SJSA1 (cell line): Measurements from ENCODE around the gene KLHL13. TPM values are rescaled to one million over a fixed set of nuclear protein-coding genes. Genes with fewer than 3 reads are reported as not detected.

Experiments
- DNase-seq, 2 experiments: peaks; one replicate each; pipeline ENCODE4 v3.0.0-alpha.2; 2015 to 2020; ENCODE audit warnings: low spot score in 2 of 2, low read depth in 1 of 2
- H3K27ac ChIP-seq: fragments of 250-450 bp; sonication (Bioruptor Pico); 2 replicates; pipeline ENCODE4 v1.5.1; 2020; ENCODE audit warnings: mild to moderate bottlenecking, moderate library complexity
- H3K27me3 ChIP-seq: fragments of 250-450 bp; sonication (Bioruptor Pico); replicated peaks from 2 replicates; pipeline ENCODE4 v1.5.1; 2020; ENCODE audit warnings: mild to moderate bottlenecking, moderate library complexity
- H3K36me3 ChIP-seq: fragments of 250-450 bp; sonication (Bioruptor Pico); 2 replicates; pipeline ENCODE4 v1.5.1; 2020; ENCODE audit warnings: mild to moderate bottlenecking
- H3K4me1 ChIP-seq: fragments of 250-450 bp; sonication (Bioruptor Pico); replicated peaks from 2 replicates; pipeline ENCODE4 v1.6.1; 2021; ENCODE audit warnings: mild to moderate bottlenecking
- H3K4me3 ChIP-seq: fragments of 250-450 bp; sonication (Bioruptor Pico); 2 replicates; pipeline ENCODE4 v1.5.1; 2020; ENCODE audit warnings: mild to moderate bottlenecking
- H3K9me3 ChIP-seq: fragments of 250-450 bp; sonication (Bioruptor Pico); replicated peaks from 2 replicates; pipeline ENCODE4 v1.5.1; 2020; ENCODE audit warnings: mild to moderate bottlenecking
- total RNA-seq: library from RNA; depleted of rRNA; stranded (reverse); fragments of >200 nt; shearing (Covaris generic); gene quantifications from 2 replicates; pipeline ENCODE4 v1.2.3, GENCODE V29; 2014

KLHL13 gene
- total RNA-seq, 1 experiment from 2014 or later, result 20.1 TPM

GRCh38 chrX:118117741-118118140 is 1.1 kb upstream of the KLHL13 start:
- Histone ChIP-seq H3K9me3 (no peaks in the 10 kb centered on the region), H3K27me3 (no peaks in the 10 kb centered on the region), H3K27ac (peak overlapping the region; percentile 75; the same call in 1 of the 2 replicates), H3K36me3 (peaks cover 3% of the 10 kb centered on the region; the same call in 1 of the 2 replicates), H3K4me3 (no peak overlapping the region; the same call in 1 of the 2 replicates), H3K4me1 (peaks cover 12% of the 10 kb centered on the region)
- DNase-seq, result no peak

DNA sequence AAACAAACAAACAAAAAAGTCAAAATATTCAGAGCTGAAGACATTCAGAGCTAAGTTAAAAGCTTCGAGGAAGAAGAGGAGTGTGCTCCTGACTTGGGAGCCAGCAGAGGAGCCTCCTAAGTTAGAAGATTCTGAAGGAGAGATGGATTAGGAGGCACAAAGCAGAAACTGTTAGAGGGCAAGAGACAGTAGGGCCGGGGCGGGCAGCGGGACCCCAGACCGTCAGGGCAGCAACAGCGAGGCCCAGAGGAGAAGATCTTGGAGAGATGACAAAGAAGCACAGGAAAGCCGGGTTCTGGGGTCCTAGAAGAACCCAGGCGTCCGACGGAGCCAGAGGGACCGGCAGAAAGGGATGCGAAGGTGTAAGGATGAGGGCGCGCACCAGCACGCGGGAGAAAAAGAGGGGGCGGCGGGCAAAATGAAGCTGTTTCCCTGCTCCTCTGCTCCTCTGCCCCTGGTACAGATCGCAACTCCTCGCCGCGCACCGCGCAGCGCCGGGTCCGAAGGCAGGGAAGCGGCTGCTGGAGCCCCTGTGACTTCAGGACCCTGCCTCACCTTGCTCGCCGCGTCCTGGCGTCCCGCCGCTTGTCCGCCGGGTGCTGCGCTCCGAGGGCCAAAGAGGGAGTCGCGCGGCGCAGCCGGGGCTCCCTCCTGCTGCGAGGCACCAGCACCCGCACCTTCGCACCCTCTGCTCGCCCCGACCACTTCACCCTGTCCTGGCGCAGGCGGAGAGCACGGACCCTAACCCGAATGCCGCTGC is 477 bp downstream of the KLHL13 start:
- Histone ChIP-seq H3K9me3 (no peaks in the 10 kb centered on the region), H3K4me3 (peak overlapping the region; percentile 80), H3K36me3 (peaks cover 3% of the 10 kb centered on the region; the same call in 1 of the 2 replicates), H3K27me3 (no peaks in the 10 kb centered on the region), H3K27ac (peak overlapping the region; percentile 45), H3K4me1 (peaks cover 12% of the 10 kb centered on the region)
- peak in 1 of 2 experiments; percentile 65 for DNase-seq

- DNase-seq, result peak in 1 of 2 experiments; percentile 1
- Histone ChIP-seq H3K27ac (no peak overlapping the region), H3K36me3 (peaks cover 3% of the 10 kb centered on the region; the same call in 1 of the 2 replicates), H3K4me3 (peak overlapping the region; percentile 80), H3K9me3 (no peaks in the 10 kb centered on the region), H3K27me3 (no peaks in the 10 kb centered on the region), H3K4me1 (peaks cover 12% of the 10 kb centered on the region)
These were observed 1.6 kb downstream of the KLHL13 start for GRCh38 chrX:118114971-118115370.

- Histone ChIP-seq H3K27me3 (no peaks in the 10 kb centered on the region), H3K9me3 (no peaks in the 10 kb centered on the region), H3K27ac (no peak overlapping the region), H3K4me1 (no peaks in the 10 kb centered on the region), H3K4me3 (no peak overlapping the region), H3K36me3 (no peaks in the 10 kb centered on the region)
- no peak for DNase-seq
These were observed 7.5 kb downstream of the KLHL13 start for GRCh38 chrX:118109065-118109464.

DNA sequence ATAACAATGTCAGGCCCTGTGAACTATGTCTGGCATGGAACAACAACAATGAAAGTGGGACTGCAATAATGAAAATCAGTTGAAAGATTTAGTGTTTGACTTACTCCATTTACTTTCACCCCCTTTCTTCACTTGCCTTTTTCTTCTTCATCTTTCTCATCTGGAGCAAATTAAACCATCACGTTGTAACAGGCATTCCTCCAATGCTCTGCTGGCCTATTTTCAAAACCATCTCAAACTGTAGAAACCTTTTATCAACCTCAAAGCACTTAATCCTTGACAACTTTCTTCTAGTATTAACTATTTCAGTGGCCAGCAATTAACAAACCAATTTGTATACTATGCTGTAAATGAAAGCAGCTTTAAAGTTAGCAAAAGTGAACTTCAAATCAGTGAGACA is 8.3 kb downstream of the KLHL13 start:
- H3K9me3 ChIP-seq, result no peaks in the 10 kb centered on the region
- H3K4me1 ChIP-seq, result no peaks in the 10 kb centered on the region
- H3K4me3 ChIP-seq, result no peak overlapping the region
- H3K27ac ChIP-seq, result no peak overlapping the region
- no peak for DNase-seq
- no peaks in the 10 kb centered on the region for H3K27me3 ChIP-seq
- H3K36me3 ChIP-seq, result no peaks in the 10 kb centered on the region

DNA sequence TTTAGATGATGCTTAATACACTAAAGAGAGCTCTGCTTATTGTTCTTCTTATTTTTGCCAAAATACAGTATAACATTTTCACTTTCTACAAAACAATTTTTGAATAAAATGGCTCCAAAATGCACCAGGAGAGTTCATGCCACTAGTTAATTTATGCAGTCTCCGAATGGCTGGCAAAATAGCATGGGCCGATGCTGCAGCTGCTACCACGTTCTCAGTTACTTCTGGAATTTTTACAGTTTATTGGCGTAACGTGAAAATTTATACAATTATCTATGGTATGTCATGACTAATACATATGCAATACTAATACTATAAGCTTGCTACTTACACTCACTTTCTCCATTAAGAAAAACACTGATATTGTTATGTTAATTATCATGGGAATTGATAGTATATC is 16.5 kb downstream of the KLHL13 start:
- DNase-seq, result no peak
- Histone ChIP-seq H3K4me3 (no peak overlapping the region), H3K4me1 (no peaks in the 10 kb centered on the region), H3K9me3 (no peaks in the 10 kb centered on the region), H3K27me3 (no peaks in the 10 kb centered on the region), H3K27ac (no peak overlapping the region), H3K36me3 (no peaks in the 10 kb centered on the region)

DNA sequence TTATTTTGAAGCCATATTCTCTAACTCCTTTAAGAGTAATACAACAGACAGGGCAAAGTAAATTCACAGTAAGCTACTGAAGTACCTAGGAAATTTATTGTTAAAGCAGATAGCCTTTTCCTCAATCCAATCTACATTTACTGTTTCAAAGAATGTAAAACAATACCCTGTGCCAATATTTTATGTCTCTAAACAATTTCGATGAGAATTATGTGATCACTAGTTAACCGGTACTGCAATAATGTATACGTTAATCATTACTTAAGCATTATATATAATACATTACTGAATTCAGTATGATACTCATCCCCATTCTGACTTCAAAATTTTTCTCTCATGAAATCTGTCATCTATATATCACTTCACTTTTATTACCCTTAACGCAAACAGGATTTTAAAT is 28.5 kb downstream of the KLHL13 start:
- Histone ChIP-seq H3K27ac (no peak overlapping the region), H3K4me3 (no peak overlapping the region), H3K36me3 (no peaks in the 10 kb centered on the region), H3K4me1 (no peaks in the 10 kb centered on the region), H3K9me3 (no peaks in the 10 kb centered on the region), H3K27me3 (no peaks in the 10 kb centered on the region)
- DNase-seq, result no peak

- no peak overlapping the region for H3K4me3 ChIP-seq
These were observed 42.4 kb downstream of the KLHL13 start for GRCh38 chrX:118074196-118074595.

DNA sequence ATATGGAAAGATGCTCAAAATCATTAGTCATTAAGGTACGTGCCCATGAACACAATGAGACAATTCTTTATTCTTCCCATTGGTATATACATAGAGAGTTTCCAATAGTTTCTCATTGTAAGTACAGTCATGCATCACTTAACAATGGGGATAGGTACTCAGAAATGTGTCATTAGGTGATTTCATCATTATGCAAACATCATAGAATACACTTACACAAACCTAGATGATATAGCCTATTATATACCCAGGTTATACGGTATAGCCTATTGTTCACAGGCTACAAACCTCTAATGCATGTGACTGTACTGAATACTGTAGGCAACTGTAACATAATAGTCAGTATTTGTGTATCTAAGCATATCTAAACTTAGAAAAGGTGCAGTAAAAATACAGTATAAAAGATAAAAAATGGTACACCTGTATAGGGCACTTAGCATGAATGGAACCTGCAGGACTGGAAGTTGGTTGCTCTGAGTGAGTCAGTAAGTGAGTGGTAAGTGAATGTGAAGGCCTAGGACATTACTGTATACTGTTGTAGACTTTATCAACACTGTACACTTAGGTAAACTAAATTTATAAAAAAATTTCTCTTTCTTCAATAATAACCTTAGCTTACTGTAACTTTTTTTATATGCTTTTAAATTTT is 49.6 kb downstream of the KLHL13 start:
- no peaks in the 10 kb centered on the region for H3K36me3 ChIP-seq
- no peak overlapping the region for H3K27ac ChIP-seq
- no peak overlapping the region for H3K4me3 ChIP-seq
- no peaks in the 10 kb centered on the region for H3K9me3 ChIP-seq
- H3K4me1 ChIP-seq, result no peaks in the 10 kb centered on the region
- H3K27me3 ChIP-seq, result no peaks in the 10 kb centered on the region
- no peak for DNase-seq

More at GRCh38 chrX:118074196-118074595, 42.4 kb downstream of the KLHL13 start:
- H3K27ac ChIP-seq, result no peak overlapping the region
- no peak for DNase-seq
- no peaks in the 10 kb centered on the region for H3K27me3 ChIP-seq
- no peaks in the 10 kb centered on the region for H3K36me3 ChIP-seq
- no peaks in the 10 kb centered on the region for H3K9me3 ChIP-seq
- H3K4me1 ChIP-seq, result no peaks in the 10 kb centered on the region

GRCh38 chrX:118062817-118063615 is 53.6 kb downstream of the KLHL13 start:
- H3K4me3 ChIP-seq, result no peak overlapping the region
- H3K27me3 ChIP-seq, result no peaks in the 10 kb centered on the region
- DNase-seq, result no peak
- no peaks in the 10 kb centered on the region for H3K36me3 ChIP-seq
- H3K27ac ChIP-seq, result no peak overlapping the region
- no peaks in the 10 kb centered on the region for H3K4me1 ChIP-seq
- H3K9me3 ChIP-seq, result no peaks in the 10 kb centered on the region

DNA sequence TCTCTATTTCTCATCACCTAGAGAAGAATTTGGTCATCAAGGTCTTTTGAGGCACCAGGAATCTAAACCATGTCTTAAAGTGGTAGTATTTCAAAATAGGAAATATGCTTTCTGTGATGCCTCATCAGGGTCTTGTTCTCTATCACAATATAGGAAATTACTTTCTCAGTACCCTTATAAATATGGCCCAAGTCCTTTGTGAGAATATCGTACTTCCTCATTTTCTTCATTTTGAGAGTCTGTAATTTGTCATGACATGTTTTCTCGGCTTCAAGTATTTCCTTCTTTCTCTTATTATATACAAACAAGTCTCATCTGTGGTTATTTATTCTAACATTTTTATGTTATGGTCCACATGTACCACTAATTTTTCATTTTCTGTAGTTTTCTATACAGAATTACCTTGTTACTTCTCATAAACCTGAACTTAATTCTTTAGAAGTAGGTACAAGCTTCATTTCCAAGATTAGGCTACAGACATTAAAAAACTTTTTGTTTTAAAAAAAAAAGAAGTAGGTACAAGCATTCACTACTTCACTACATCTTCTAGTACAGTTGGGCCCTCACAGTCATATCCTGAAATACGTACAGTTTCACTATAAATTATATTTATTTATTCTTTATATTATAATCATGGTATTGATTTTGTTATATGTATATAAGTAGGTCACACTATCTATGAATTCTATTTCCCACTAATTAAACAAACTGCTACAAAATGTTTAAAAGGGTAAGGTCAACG is 54.4 kb downstream of the KLHL13 start:
- no peak for DNase-seq
- no peaks in the 10 kb centered on the region for H3K27me3 ChIP-seq
- H3K27ac ChIP-seq, result no peak overlapping the region

GRCh38 chrX:118058924-118059323 is 57.7 kb downstream of the KLHL13 start:
- H3K36me3 ChIP-seq, result no peaks in the 10 kb centered on the region
- H3K27ac ChIP-seq, result no peak overlapping the region
- DNase-seq, result no peak
- H3K4me1 ChIP-seq, result no peaks in the 10 kb centered on the region
- no peak overlapping the region for H3K4me3 ChIP-seq
- H3K9me3 ChIP-seq, result no peaks in the 10 kb centered on the region
- no peaks in the 10 kb centered on the region for H3K27me3 ChIP-seq

More for the DNA sequence above, 54.4 kb downstream of the KLHL13 start:
- Histone ChIP-seq H3K9me3 (no peaks in the 10 kb centered on the region), H3K4me3 (no peak overlapping the region), H3K4me1 (no peaks in the 10 kb centered on the region), H3K36me3 (no peaks in the 10 kb centered on the region)

DNA sequence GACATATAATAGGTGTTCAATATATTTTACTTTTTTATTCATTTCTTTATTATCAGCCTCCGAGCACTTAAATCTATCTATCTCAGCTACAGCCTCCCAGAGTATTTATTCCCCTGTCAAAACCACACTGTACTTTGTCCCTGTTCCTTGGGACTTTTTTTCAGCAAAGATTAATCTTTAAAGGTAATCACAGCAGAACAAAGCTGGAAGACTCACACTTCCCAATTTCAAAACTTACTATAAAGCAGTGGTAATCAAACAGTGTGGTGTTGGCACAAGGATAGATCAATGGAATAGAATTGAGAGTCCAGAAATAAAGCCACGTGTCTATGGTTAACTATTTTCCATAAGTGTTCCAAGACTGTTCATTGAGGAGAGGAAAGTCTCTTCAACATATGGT is 59.7 kb downstream of the KLHL13 start:
- H3K27me3 ChIP-seq, result no peaks in the 10 kb centered on the region
- no peak overlapping the region for H3K27ac ChIP-seq
- no peaks in the 10 kb centered on the region for H3K4me1 ChIP-seq
- no peak for DNase-seq
- no peaks in the 10 kb centered on the region for H3K9me3 ChIP-seq
- H3K4me3 ChIP-seq, result no peak overlapping the region
- H3K36me3 ChIP-seq, result no peaks in the 10 kb centered on the region
